Stimulated activated CD4-positive, alpha-beta T cell treated with anti-CD3 and anti-CD28 coated beads, Interleukin-4, amount 100 ng/mL, for 24 hours (primary cell): ENCODE results near the gene SLC6A13.
"Not testable (repeated sequence)": the region's sequence is repeated elsewhere in the genome, so short reads cannot be mapped to it uniquely, and the experiment has no call there.

Source experiments
- DNase-seq: peaks from one replicate; pipeline ENCODE4 v3.0.0-alpha.2; 2020

SLC6A13 gene

DNA sequence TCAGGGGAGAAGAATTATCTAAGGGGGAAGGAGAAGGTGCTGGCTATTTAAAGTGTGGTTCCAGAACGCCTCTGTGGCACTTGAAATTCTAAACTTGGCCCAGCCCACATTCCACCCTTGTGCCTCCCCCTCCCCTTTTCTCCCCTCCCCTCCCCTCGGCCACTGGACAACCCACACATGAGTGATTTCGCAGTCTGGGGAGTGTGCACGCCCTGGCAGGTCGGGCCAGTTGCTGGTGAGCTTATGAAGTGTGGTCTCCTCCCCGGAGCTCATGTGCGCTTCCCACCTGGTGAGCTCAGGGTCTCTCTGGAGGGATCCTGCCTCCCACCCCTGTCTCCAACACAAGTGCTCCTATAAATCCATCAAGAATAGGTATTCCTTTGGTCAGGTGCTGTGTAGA lies at the start of gene SLC6A13:
TSS of gene SLC6A13 (minus strand) at position 20 of the 400 bp plus-strand sequence. CDS start 2,784 bp downstream, outside the sequence.
- DNase-seq: no peak

DNA sequence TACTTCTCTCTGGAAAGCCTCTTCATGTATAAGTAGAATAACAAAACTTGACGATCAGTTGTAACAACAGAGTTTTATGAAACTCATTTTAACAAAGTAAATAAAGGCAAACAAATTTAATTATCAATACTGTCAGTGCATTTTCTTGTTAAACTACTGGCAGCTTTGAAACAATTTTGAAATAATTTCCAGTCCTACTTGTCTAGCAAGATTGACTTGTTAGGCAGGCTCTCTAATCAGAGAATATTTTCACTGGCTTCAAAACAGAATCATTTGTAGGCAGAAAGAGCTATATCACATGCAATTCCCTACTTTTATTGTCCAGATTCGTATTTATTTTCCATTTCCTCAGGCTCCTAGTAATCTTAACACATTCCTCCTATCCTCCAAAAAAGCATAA lies 45.9 kb upstream of the SLC6A13 start:
- DNase-seq: no peak

DNA sequence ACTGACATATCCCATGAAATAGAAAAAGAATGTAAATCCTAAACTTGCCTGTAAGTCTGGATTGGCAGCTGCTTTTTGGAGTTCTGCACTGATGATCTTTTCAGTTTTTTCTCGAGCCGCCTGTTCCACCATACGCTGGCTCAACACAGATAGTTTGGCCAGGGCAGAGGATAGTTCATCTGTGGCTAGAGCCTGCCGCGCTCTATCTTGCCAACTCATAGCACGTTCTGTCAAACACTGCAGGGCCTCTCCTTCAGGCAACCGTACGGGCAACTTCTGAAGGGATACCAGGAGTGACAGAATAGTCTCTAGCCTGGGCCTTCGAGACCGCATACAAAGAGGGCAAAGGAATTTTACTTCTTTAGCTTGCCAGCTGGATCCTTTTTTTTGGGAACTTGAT lies 44.8 kb upstream of the SLC6A13 start:
- no peak for DNase-seq

DNA sequence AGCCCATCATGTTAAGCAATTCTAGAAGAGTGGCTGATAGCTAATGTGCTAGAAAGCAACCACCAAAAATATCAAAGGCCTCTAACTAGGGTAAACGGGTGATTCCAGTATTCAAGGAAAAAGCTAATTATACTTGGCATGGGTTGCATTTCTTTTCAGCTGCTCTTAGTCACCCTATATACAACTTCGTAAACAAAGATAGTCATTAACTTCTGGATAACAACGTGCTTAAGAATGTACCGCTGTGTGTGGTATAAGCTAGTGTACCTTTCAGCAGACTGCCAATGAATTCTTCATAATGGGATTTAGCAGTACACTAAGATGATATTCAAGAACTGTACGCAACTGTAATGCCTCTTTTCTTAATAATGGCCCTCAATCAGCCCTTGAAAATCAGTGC lies 42.2 kb upstream of the SLC6A13 start:
- no peak for DNase-seq

DNA sequence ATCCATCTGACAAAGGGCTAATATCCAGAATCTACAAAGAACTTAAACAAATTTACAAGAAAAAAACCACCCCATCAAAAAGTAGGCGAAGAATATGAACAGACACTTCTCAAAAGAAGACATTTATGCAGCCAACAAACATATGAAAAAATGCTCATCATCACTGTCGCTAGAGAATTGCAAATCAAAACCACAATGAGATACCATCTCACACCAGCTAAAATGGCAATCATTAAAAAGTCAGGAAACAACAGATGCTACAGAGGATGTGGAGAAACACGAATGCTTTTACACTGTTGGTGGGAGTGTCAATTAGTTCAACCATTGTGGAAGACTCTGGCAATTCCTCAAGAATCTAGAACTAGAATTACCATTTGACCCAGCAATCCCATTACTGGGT lies 40.1 kb upstream of the SLC6A13 start:
- not testable (repeated sequence) for DNase-seq

DNA sequence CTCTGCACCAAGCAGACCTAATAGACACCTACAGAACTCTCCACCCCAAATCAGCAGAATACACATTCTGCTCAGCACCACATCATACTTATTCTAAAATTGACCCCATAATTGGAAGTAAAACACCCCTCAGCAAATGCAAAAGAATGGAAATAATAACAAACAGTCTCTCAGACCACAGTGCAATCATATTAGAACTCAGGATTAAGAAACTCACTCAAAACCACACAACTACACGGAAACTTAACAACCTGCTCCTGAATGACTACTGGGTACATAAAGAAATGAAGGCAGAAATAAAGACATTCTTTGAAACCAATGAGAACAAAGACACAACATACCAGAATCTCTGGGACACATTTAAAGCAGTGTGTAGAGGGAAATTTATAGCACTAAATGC lies 37.5 kb upstream of the SLC6A13 start:
- DNase-seq: not testable (repeated sequence)

DNA sequence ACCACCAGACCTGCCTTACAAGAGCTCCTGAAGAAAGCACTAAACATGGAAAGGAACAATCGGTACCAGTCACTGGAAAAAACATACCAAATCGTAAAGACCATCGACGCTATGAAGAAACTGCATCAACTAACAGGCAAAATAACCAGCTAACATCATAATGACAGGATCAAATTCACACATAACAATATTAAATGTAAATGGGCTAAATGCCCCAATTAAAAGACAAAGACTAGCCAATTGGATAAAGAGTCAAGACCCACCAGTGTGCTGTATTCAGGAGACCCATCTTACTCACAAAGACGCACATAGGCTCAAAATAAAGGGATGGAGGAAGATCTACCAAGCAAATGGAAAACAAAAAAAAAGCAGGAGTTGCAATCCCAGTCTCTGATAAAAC lies 36.9 kb upstream of the SLC6A13 start:
- not testable (repeated sequence) for DNase-seq

DNA sequence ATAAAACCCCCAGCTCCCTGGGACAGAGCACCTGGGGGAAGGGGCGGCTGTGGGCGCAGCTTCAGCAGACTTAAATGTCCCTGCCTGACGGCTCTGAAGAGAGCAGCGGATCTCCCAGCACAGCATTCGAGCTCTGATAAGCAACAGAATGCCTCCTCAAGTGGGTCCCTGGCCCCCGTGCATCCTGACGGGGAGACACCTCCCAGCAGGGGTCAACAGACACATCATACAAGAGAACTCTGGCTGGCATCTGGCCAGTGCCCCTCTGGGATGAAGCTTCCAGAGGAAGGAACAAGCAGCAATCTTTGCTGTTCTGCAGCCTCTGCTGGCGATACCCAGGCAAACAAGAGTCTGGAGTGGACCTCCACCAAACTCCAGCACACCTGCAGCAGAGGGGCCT lies 35.4 kb upstream of the SLC6A13 start:
- DNase-seq: not testable (repeated sequence)

DNA sequence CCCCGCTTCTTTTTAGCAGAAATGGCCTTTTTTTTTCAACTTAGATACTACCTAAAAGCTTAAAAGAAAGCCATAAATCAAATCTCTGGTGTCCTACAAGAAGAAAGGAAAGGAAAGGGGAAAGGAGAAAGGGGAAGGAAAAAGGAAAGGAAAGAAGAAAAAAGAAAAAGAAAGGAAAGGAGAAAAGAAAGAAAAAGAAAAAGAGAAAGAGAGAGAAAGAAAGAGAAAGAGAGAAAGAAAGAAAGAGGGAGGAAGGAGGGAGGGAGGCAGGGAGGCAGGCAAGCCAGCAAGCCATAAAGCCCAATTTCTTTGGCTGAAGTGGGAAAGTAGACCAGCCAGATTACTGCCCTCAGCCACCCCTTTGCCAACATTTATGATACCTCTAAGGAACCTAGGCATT lies 32.5 kb upstream of the SLC6A13 start:
- DNase-seq: no peak

DNA sequence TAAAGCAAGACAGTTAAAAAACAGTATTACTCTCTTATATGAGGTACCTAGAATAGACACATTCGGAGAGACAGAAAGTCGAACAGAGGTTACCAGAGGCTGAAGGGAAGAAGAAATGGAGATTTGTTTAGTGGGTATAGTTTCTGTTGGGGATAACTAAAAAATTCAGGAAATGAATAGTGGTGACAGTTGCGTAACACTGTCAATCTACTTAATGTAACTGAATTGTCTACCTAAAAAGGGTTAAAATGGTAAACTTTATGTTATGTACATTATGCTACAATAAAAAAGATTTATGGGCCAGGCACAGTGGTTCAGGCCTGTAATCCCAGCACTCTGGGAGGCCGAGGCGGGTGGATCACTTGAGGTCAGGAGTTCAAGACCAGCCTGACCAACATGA lies 30.6 kb upstream of the SLC6A13 start:
- no peak for DNase-seq

DNA sequence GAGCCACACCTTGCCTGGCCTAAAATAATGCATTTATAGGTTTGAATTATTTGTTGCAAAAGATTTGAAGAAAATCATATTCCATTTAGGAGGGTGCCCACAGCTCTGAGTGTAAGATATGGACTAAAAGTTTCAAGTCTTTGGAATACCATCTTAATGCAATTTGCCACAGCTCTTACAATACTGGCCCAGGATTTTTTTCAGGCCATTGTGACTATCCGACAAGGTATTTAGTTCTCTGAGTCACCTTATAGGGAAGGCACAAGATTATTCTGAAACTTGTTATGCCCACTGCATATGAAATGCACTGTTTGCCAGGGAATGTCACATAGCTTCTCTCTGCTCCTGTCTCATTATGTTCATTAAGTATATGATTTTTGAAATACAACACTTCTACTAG lies 29.6 kb upstream of the SLC6A13 start:
- DNase-seq: no peak

DNA sequence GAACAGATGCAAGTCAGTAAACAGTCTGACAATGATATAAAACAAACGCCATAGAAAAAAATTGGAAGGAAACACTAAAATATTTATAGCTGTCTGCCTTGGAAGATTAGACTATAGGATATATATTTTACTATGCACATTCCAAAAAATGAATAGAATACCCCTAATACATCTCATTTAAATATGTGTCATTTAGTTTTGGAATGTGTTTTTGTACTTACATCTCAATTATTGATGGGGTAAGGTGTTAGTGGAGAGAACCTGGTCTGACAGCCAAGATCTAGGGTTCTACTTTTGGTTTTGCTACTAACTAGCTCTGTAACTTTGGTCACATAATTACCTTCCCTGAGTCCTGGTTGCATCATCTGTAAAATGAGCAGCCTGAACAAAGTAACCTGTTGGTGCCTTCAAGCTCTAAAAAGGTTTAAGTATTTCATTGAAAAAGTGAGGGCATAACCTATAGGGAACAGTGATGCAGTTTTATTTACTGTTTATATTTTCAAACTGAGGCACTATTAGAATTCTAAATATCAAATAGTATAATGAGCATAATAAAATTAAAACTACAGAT lies 28.6 kb upstream of the SLC6A13 start:
- DNase-seq: no peak

DNA sequence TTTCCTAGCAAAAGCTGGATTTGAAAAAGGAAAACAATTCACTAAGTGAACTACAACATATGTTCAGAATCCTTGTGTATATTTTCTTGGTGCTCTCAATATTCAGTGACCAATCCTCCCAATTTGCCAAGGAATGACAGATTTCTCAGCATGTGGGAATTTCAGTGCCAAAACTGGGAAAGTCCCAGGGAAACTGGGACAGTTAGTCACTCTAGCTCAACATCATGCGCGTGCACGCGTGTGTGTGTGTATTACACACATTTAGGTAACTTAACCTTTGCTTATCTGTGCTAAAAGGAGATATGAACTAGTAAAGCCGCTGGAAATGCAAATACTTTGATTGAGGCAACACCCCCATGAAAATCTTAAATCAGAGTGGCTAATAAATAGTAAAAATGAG lies 26.1 kb upstream of the SLC6A13 start:
- no peak for DNase-seq

DNA sequence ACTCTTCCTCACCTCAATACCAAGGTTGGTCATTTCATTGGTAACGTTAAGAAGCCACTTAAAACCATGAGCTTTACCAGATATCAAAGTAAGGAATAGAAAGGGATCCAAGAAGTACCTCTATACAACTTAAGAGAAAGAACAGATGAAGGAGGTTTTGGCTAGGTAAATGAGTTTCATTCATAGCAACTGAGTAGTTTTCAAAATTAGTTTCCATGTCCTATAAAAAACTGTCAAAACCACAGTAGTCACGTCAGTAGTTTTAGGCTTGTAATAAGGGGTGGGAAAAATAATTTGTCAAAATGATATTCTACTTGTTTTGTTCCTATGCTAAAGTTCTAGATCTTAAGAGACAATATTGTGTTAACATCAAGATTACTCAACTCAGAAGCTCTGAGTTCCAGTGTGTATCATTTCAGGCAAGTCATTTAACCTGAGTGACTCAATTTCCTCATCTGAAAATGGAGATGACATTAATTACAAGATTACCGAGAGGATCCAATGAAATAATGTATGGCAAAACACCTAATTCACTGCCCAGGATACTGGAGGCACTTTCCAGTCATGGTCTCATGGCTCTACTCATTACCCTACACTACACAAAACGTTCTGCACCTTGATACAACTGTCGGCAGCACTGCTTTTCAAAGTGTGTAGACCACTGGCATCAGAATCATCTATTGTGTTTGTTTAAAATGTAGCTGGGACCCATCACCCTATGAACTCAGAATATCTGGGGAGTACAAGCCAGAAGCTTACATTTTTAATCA lies 24.1 kb upstream of the SLC6A13 start:
- no peak for DNase-seq

DNA sequence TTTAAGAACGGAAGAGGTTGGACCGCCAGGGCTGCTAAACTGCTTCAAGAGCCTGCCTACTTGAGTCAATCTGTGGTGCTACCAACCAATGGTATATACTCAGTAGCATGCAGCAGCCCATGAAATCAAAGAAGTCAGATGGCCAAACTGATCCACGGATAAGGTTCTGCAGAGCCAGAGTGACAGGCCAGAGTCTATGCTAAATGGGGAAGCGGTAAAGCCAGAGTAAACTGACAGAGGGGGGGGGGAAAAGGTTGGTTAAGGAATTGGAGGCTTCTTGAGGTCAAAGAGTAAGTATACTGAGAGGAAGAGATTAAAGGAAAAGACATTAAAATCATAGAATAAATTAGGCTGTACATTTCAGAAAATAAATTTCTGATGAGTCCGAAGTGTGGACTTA lies 15.4 kb upstream of the SLC6A13 start:
- no peak for DNase-seq

DNA sequence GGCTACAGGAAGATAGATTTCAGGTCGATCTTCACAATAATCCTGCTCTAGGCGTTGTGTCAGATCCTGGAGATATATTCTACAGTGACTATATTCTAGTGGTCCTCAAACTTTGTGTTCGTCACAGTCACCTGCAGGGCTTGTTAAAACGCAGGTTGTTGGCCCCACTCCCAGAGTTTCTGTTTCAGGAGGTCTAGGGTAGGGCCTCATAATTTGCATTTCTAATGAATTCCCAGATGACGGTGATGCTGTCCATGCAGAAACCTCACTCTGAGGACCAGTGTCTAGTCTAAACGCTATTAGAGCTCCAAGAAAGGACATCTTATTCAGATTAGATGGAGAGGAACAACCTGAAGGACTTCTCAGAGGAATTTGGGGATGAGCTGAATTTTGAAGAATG lies 13.2 kb upstream of the SLC6A13 start:
- no peak for DNase-seq

DNA sequence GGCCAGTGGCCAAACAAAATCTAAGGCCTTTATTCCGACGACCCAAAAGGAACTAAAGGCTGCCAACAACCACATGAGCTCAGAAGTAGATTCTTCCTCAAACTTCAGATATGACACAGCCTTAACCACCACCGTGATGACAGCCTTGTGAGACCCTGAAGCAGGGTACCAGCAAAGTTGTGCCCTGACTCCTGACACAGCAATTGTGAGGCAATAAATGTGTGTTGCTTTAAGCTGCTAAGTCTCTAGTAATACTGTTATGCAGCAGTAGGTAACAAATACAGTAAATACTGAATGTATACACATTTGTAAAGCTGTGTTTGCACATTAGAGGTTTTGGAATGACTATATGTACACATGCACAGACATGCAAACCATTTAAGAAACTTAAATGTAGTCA lies 10.7 kb upstream of the SLC6A13 start:
- DNase-seq: no peak

DNA sequence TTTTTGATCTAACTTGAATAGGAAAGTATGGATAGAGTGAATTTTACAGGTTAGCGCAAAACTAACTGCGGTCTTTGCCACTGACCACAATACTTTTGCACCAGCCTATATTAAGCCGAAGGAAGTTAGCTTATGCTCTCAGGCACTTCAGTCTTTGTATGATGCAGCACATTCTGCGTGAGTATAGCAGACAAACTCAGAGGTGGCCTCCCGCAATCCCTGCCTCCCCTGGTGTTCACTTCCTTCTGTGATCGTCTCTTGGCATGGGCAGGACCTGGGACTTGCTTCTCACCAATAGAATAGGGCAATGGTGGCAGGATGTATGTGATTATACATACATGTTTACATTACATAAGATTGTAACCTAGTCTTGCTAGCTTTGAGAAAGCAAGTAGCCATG lies 10.3 kb upstream of the SLC6A13 start:
- no peak for DNase-seq

DNA sequence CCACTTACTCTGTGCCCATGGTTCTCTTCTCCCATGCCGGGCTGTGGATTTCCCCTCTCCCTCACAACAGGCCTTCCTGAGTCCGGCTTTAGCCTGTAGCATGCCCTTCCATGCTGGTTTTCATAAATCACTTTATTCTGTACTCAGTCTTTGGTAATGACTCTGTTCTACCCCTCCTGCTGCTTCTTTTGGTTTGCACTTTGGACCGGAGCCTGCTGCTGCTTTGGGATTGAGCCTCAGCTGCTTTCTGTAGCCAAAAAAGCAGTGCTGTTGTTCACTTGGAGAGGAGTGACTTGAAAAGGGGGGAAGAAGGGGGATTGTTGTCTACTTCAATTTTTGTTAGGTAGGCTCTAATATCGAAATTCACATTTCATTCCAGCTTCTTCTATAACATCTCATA lies 8.5 kb upstream of the SLC6A13 start:
- DNase-seq: no peak

DNA sequence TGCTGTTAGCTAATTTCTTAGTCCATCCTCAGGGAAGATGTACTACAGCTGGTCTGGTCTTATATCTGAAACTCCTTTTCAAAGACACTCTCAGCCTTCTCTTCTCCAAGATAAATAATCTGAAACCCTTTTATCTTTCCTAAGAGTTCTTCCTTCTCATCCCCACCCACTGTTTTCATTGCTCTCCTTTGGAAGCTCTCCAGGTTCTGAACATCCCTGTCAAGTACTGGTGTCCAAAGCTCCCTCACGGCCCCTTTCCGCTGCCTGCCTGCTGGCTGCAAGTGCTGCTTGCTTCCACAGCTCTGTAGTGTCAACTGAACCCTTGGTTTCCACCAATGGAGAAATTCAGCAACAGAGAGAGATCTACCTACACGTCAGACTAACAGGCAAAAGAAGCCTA lies 6.6 kb upstream of the SLC6A13 start:
- no peak for DNase-seq

DNA sequence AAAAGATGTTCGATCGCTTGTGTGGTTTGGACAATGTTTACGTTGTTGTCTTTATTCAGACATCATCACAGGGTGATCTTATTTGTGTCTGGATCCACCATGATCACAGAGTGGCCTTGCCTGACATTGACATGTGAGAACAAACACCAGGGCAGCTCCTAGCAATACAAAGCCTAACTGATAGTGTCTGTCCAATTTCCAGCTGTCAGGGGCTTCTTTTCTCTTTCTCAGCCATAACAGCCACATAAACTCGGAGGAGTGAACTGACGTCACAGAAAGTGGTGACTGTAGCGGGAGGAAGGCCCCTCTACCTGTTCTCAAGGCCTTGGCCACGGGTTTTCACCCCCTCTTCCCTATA lies 5.8 kb upstream of the SLC6A13 start:
- no peak for DNase-seq

DNA sequence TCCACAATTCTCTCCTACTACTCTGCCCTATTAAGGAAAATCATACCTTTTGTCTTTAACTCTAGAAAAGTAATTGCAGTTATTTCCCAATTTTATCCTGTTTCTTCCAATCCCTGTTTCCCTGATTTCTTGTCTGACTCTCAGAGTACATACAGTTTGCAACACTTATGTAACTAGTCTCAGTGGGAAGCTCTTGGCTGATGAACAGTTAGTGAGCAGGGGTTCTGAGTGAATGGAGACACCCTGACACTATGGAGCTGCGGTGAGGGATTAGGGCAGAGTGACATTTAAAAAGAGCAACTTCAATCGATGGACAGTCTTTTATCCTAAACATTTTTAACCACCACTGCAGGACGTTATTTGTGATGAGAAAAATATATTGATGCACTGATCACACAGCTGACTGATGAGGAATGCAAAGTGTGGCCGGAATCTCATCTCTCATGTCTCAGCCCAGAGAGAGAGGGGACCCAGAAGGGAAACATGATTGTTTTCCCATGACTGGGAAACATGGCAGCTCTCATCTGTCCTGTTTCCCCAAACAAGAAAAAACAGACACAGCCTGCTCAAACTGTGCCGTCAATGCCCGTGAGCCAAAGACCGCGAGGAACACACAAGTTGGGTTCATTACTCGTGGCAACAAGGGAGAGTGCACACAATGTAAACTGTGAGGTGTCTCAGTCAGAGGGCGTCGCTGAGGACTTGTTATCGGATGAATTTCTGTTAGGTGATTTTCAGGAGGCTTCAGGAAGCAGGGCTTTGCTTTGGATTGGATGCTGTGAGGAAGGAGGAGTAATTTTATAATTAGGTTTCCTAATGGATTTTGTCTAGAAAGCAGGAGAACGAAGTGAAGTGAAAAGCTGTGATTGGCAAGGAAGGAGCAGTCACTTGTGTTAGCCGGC lies 5.2 kb upstream of the SLC6A13 start:
- no peak for DNase-seq

DNA sequence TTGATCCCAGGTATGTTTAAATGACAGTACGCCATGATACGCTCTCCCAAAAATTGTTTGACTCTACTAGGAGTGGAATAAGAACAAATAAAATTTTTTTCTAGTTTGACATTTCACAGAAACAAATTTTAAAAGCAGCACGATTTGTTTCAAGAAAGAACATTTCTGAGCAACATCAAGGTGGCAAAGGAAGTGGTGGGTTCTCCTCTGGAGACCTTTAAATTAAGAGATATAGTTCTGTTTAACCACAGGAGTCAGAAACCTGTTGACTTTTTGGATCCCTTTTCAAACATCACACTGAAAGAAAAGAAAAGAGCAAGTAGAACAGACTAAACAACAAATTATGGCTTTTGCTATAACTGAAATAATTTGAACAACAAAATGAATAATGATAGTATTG lies 2.5 kb upstream of the SLC6A13 start:
- DNase-seq: no peak

DNA sequence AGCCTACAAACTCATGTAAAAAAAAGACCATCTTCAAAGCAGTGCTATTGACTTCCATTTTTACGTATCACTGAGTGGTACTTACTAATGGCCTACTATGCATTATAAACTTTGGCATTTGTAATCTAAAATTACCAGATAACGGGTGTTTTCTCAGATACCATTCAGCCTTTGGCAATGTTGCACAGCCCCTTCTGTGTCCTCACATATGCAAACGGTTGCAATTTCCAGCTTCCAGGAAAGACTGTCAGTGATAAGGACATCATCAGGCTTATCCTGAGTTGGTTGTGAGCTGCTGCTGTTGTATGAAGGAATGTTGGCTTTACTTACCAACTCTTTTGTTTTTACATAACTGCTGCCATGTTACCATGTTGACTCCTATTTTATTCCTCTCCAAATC lies 1.6 kb upstream of the SLC6A13 start:
- no peak for DNase-seq
